NCI-H1694 treated with DMSO at 0.1 percent for 48 hours (cell line): ENCODE measurements around the gene SPAG8.

Source experiments
- DNase-seq: peaks from one replicate; lab custom pipeline; 2025; lab: John Stamatoyannopoulos, UW

SPAG8 gene

GRCh38 chr9:35836595-35836994 is 24.5 kb upstream of the SPAG8 start:
- no peak for DNase-seq

DNA sequence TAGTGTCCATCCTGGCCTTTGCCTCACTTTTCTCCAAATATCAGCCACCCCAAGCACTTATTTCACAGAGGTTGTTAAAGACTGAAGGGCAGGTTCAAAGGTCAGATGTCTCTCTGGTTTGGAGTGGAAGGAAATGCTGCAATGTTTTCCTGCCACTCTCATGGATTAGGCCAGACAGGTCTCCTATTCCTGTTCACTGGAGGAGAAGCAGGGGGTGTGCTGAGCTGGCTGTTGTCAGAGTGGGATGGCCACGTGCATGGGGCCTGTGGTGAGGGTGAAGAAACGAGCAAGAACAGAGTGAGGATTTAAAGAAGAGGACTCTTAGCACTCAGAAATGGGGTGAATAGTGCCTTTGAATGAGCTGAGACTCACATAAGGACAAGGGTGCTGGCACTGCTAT is 23.7 kb upstream of the SPAG8 start:
- DNase-seq: no peak

- no peak for DNase-seq
Observed at GRCh38 chr9:35835216-35835632, 23.2 kb upstream of the SPAG8 start.

GRCh38 chr9:35834260-35835215 is 22.5 kb upstream of the SPAG8 start:
- no peak for DNase-seq

- no peak for DNase-seq
Observed at GRCh38 chr9:35832814-35833213, 20.8 kb upstream of the SPAG8 start.

DNA sequence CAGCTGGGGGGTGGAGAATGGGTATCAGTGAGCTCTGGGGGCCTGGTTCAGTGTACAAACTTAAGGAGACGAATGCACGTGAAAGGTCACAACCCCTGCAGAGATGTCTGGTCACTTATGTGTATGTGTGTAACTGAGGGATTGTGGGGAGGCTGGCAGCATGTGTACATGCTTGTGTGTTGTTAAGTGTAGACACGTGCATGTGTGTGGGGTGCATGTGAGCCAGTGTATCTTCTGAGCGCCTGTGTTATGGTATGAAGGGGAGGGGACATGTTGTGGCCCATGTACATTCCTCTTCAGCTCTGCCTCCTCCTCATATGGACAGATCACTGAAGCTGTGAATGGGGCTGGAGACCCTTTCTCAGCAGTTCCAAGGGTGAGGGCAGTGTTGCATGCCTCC is 19.0 kb upstream of the SPAG8 start:
- DNase-seq: no peak

GRCh38 chr9:35829764-35830096 is 17.7 kb upstream of the SPAG8 start:
- no peak for DNase-seq

DNA sequence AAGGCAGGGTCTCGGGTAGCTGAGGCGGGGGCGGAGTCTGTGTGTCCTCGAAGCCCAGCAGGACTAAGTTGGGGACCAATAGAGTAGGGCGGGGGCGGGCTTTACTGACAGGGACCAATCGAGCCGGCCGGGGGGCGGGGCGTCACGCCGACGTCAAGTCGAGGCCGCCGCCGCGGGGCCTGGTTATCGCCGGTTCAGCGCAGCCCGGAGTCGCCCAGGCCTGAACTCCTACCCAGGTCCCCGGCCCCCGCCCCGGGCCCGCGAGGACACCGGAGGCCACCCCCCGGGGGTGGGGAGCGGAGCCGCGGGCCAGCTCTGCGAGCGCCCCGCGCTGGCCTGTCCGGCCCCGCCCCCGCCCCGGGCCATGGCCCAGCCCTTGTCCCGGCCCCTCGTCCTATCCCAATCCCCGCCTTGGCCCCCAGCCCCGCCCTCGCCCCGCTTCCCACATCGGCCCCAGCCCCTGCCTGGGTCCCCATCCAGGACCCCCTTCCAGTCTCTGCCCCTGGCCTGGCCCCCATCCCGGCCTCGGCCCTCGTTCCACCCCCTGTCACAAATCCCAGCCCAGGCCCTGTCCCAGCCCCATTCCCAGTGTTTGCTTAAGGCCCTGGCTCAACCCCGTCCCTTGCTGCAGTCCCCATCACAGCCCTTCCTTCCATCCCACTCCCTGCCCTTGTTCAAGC is 17.2 kb upstream of the SPAG8 start, which contains the start of gene TMEM8B:
TMEM8B (plus strand) TSS at position 145 of the 680 bp plus-strand sequence; CDS start at position 365, 220 bp downstream.
- DNase-seq: peak; percentile 88

GRCh38 chr9:35828716-35829083 is 16.6 kb upstream of the SPAG8 start, which contains the start of gene FAM221B:
FAM221B (minus strand) TSS chr9:35828732; CDS start chr9:35826161, 2,571 bp downstream.
- DNase-seq: no peak

GRCh38 chr9:35827486-35827885 is 15.4 kb upstream of the SPAG8 start:
- no peak for DNase-seq

- DNase-seq: peak; percentile 84
Observed at GRCh38 chr9:35826071-35826701, 14.1 kb upstream of the SPAG8 start.

DNA sequence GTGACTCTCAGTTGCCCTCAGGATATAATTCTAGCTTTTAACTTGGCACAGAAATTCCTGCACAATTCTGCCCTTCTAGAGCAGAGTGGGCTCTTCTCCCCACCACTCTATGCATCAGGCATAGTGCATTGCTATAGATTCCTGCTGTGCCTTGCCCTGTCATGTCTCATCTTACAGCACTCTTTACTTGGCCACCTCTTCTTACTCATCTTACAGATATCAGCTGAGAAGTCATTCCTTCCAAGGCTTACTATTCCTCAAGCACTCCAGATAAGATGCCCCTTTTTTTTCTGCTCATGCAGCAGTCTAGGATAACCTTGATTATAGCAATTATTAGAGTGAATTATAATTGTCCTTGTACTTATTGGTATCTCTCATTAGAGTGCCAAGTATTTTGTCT is 10.9 kb upstream of the SPAG8 start:
- DNase-seq: no peak

DNA sequence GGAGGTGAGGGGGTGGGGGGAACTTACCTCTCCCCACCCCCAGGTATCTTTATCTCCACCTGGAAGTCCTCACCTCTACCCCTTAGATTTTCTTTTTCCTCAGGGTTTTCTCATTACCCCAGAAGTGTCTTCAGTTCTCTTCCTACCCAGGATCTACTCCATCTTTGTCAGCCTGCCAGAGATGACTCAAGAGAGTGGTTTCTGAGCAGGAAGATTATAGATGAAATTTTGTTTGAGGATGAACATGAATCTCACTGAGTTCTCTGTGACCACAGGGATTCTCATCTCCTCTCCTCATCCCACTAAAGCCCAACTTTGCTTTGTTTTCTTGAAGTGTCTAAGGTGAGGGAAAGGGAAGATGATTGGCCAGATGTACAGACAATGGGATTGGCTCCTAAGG is 8.0 kb upstream of the SPAG8 start:
- DNase-seq: no peak

GRCh38 chr9:35818341-35818740 is 6.3 kb upstream of the SPAG8 start:
- no peak for DNase-seq

DNA sequence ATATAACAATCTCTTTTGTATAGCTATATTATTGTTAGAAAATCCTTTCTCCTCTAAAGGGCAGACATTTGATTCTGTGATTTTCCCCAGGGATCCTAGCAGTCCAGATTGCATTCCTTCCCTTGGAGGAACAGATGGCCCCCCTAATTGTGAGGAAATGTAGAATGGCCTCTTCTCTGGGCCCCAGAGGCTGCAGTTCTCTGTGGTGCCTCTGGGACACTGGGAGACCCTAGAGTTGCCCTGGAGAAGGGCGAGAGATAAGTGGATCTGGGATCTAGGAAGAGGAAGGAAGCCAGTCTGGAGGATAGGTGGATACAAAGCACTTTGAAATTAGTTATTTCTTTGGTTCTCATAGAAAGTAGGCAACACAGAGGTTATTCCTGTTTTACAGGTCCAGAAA is 4.6 kb upstream of the SPAG8 start:
- DNase-seq: peak; percentile 51

- DNase-seq: peak; percentile 100
Observed at GRCh38 chr9:35814841-35815543, 2.9 kb upstream of the SPAG8 start, which contains the start of gene HINT2. HINT2 (minus strand) TSS chr9:35815042; CDS start chr9:35814979, 63 bp downstream.

DNA sequence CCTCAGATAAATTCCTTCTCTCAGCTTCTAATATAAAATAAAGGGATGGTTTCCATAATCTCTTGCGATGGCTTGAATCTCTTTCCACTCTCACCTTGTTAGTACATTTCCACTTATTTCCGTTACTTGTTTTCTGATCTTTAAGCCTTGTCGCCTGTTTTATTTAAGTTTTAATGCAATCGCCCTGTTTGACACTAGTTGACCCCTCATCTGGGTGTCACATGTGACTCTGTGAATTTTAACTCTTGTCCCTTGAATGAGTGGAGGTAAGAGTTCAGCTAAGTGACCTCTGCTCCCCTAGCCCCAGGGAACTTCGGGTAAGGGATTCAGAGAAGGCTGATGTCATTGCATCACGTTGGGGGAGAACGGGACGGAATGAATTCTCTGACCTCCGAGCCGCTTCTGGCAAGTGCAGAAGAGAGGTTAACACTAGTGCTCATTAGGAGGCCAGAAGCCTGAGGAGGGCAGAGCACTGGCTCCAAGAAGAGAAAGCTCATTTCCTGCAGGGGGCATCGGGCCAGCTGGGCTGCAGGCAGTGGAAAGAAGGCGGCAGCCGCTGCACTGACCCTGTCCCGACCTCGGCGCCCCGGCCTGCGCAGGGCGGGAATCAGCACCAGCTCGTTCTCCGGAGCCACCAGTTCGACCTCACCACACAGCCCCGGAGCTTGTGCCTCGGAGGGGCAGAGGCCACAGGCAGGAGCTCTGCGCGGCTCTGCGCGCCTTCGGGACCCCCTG is 2.2 kb upstream of the SPAG8 start:
- DNase-seq: peak; percentile 32

DNA sequence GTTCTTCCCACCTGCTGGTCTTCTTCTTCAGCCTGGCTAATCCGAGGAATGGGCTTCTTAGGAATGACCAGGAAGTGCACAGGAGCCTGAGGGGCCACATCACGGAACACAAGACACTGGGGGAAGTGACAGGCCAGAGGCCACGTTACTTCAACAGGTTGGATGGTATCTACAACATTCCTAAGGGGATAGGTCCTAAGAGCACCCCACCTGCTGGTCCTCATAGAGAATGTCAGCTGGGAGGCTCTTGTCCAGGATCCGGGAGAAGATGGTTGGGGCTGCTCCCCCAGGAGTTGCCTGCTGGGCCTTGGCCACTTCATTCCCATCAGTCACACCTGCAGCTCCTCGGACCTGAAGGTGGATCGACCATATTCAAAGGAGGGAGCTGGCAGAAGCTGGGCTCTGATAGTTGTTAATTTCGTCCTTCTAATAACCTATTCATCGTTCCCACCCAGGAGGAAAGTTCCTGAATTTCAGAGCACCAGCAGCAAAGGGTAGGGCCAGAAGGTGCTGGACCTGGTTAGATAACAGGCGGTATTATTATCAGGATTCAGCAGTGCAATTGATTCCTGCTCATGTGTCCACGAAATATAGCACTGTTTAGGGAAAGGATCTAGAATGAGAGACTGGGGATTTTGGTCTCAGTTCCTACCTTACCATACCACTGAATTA is 1.5 kb upstream of the SPAG8 start:
- DNase-seq: peak; percentile 14

DNA sequence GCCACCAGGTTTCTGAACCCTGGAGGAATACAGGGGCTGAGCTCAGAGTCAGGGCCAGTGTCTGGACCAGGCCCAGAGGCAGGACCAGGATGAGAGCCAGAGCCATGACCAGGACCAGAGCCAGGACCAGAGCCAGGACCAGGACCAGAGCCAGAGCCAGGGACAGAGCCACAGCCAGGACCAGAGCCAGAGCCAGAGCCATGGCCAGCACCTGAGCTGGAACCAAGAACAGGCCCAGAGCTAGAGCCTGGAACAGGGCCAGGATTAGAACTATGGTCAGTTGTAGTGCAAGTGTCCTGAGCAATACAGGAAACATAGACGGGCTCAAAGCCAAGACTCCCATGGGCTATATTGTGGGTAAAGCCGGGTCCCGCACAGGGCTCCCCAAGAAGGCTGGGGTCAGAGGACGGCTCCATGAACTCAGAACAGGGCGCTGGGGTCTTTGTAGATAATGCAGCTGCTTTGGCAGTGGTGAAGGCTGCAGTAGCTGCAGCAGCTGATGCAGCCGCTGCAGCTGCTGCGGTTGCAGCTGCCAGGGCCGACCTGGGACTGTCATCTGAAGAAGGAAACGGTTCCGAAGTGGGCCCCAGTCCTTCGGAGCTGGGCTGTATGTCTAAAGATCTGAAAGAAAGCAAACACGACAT is 559 bp downstream of the SPAG8 start:
- DNase-seq: no peak

DNA sequence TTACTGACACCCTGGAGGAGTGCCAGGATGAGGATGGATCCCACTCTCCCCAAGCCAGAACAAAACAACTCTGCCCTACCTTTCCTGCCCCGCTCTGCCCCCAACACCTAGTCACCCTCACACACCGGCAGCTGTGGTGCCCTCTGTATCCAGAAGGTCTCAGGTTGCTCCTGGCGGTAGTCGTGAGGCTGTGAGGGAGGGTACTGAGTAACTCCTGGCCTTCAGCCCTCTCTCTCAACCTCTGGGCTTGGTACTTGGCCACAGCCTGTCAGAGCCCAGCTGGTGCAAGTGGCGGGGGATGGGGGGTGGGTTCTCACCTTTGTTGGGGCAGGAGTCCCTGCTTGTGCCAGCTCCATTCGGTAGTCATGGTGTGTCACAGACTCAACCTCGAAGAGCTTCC is 1.9 kb downstream of the SPAG8 start:
- no peak for DNase-seq
